HG02981 (cell line): ENCODE results near the gene SPEN.
"Not testable (repeated sequence)": the region's sequence is repeated elsewhere in the genome, so short reads cannot be mapped to it uniquely, and the experiment has no call there.

ENCODE experiments used
- ATAC-seq: cut with Tn5 transposase; IDR thresholded peaks from one replicate; pipeline ENCODE4 v1.9.1; 2021; ENCODE audit warnings: mild to moderate bottlenecking, moderate library complexity; ENCODE audit not compliant: unreplicated experiment

The SPEN gene

DNA sequence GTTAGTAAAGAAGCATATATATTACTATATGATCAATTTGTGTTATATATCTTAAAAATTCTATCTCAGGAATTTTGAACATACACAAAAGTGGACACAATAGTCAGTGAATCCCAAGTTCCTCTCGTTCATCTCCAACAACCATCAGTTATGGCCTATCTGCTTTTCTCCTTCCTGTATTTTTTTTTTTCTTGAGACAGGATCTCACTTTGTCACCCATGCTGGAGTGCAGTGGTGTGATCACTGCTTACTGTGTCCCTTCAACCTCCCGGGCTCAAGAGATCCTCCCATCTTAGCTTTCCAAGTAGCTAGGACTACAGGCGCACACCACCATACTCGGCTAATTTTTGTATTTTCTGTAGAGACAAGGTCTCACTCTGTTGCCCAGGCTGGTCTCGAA, 9.4 kb downstream of the SPEN start:
- no peak for ATAC-seq

DNA sequence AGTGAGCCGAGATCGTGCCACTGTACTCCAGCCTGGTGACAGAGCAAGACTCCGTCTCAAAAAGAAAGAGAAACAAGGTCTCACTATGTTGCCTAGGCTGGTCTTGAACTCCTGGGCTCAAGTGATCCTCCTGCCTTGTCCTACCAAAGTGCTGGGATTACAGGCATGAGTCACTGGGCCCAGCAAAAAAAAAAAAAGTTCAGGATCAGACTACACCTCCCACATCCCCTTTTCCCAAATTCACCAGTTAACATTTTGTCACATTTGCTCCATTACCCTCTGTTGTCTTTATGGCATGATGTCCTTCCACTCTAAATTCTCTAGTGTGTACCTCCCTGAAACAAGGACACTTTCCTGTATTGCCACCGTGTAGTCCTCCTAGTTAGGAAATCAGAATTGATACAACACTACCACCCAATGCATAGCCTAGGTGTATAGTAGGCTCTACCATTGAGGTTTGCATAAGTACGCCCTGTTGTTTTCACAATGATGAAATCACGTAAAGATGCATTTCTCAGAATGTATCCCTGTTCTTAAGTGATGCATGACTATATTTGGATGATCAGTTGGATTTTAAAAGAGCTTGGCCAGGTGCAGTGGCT, 10.7 kb downstream of the SPEN start:
- no peak for ATAC-seq

DNA sequence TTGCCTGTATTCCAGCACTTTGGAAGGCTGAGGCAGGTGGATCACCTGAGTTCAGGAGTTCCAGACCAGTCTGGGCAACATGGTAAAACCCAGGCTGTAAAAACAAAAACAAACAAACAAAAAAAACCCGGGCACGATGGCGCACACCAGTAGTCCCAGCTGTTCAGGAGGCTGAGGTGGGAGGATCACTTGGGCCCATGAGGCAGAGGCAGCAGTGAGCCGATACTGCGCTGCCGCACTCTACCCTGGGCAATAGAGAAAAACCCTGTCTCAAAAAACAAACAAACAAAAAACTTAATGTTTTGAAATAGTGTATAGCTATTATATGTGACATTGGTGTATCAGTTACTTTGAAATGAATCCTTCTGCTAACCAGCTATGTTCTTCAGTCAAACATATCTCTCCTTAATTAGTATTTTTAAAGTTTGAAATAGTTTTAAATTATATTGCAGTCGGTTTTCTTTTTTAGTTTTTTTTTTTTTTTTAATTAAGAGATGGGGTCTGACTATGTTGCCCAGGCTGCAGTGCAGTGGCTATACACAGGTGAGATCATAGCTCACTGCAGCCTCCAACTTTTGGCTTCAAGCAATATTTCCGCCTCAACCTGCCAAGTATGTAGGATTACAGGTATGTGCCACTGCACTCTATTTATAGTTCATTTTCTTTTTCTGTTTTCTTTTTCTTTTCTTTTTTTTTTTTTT, 11.3 kb downstream of the SPEN start:
- ATAC-seq = no peak

DNA sequence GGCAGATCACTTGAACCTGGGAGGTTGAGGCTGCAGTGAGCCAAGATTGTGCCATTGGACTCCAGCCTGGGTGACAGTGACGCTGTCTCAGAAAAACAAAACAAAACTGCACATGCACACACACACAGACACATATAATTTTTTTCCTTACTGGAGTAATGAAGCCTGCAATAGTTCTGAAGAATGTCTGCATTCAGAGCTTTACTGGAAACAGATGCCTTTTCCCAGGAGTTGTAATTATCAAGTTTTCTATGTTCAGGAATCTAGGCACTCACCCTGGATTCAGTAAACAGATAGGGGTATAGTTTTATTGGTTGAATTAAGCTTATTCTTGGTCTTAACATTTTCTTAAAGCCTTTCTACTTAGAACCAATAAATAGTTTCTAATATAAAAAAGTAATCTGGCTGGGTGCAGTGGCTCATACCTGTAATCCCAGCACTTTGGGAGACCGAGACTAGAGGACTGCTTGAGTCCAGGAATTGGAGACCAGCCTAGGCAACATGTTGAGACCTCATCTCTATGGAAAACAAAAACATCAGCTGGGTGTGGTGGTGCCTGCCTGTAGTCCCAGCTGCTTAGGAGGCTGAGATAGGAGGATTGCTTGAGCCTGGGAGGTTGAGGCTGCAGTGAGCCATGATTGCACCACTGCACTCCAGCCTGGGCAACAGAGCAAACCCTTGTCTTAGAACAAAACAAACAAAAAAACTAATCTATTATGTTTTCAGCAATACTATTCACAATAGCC, 15.8 kb downstream of the SPEN start:
- no peak for ATAC-seq

DNA sequence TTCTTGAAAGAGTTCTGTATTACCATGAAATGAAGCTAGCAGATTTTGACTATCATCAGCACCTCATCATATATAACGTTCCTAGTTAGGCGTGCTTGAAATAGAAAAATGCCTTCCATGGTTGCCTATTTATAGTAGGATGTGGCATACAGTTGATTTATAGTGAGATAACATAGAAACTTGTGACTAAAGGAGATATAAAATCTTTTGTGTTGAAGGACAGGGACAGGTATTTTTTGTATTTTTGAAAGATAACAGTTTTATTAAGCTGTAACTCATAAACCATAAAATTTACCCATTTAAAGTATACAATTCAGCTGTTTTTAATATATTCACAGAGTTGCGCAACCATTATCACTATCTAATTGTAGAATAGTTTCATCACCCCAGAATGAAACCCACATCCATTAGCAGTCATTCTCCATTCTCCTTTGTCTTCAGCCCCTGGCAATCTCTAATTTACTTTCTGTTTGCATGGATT, 19.3 kb downstream of the SPEN start:
- no peak for ATAC-seq

DNA sequence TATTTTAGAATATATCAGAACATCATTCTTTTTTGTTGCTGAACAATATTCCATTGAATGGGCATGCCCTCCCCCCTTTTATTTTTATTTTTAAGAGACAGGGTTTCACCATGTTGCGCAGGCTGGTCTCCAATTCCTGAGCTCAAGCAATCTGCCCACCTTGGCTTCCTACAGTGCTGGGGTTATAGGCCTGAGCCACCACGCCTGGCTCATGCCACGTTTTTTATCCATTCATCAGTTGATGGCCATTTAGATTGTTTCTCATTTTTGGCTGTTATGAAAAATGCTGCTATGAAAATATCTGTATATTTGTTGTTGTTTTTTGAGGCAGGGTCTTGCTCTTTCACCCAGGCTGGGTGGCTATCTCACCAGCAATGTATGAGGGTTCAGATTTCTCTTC, 19.8 kb downstream of the SPEN start:
- ATAC-seq = no peak

DNA sequence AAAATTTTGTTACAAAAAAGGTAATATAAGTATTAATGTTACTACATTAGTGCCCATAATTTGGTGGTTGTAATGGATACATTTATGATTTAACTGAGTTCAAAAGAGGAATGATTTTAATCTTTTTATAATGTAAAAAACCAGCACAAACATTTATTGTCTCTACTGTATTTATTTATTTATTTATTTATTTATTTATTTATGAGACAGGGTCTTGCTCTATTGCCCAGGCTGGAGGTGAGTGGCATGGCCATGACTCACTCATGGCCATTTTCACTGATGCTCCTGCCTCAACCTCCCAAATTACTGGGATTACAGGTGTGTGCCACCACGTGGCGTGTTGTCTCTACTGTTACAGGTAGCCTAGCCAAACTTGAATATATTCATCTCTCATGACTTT, 21.9 kb downstream of the SPEN start:
- no peak for ATAC-seq

DNA sequence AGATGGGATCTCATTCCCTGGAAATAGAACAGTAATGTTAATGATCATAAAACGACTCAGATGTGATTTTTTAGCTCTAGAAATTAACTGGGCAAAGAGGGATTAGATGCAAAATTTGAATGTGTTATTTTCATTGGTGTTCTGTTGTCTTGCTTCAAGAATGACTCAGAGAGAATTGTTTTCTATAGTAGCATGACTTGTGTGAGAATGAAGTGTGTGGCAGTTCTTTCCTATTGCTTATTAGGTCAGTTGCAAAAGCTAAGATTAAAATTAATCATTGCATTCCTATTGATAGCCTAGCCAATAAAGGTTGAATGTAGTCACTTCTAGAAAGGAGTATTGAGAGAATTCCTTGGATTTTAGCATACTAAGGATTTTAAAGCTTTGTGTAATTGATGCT, 22.9 kb downstream of the SPEN start:
- ATAC-seq = no peak

DNA sequence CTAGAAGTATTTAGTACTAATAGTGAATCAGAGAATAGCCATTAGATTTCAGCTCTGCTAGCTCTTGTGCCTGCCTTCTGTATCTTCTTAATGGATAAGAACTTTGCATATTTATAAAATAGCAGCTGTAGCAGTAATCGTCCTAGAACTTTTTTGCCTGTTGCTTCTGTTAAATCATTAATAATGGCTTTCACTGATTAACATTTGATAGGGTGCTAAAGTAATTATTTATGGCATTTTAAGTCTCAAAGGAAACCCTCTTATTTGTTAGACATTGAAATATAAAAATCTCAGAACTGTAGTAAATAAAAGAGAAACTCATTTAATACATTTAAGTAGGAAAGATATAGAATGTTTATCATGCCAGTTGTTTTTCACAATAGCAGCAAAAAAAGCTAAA, 27.0 kb downstream of the SPEN start:
- no peak for ATAC-seq

DNA sequence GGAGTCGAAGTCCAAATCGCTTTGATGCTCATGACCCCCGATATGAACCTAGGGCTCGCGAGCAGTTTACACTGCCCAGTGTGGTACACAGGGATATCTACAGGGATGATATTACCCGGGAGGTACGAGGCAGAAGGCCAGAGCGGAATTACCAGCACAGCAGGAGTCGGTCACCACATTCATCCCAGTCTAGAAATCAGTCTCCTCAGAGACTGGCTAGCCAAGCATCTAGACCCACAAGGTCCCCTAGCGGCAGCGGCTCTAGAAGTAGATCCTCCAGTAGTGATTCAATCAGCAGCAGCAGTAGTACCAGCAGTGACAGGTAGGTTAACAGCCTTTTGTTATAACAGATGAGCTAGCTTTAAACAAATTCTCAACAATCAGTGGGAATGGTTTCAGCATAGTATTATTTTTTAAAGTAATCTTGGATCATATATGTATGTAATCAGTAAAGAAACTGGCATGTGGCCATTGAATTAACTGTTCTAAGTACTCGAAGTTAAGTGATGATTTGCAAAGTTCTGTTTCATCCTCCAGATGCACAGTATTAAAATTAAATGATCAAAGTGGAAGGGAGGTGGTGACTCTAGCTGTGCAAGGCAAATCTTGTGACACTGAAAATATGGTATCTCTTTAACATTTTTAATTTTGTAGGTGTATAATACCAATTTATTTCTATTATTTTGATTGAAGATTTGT, 29.0 kb downstream of the SPEN start:
- ATAC-seq = no peak

DNA sequence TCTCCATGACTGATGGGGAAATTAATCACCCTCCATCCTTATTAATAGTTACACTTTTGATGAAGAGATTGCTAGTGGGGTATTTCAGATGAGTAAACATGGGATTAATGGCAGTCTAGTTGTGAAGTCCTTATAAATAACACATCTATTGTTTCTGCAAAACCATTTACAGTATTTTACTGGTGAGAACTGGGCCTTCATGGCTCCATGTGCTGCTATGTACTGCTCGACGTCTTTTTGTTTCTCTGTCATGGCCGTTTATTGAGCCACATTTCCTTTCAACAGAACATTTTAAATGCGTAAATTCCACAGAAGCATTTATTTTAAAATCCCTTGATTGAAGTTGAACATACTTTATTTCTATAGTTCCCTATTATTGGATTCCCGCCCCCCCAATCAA, 34.5 kb downstream of the SPEN start:
- no peak for ATAC-seq

DNA sequence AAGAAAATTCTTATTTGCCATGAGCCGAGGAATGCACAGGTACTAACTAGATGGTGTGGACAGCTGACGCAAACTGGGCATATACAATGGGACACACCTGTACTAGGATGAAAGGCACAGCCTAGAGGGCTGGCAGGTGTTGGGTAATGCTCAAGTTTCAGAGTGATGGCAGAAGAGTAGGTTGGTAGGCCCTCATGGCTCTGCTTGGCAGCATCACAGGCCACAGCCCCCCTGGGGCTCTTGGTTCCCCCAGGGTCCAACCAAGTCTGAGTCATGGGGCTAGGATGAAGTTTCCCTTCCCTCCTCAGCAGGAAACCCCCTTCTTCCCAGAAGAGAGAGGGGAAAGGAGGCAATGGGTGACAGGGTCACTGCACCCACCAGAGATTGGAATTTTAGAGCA, 35.2 kb downstream of the SPEN start:
- no peak for ATAC-seq

DNA sequence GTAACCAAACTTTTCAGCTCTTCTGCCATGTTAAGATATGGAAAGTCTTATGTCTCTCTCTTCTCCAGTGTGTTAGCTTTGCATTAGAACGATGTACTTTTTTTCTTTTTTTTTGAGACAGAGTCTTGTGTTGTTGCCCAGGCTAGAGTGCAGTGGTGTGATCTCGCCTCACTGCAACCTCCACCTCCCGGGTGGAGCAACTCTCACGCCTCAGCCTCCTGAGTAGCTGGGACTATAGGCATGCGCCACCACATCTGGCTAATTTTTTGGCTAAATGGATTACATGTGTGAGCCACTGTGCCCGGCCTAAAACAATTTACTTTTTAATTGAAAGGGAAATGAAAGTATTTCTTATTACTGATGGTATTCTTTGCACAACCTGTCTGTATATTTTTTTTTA, 35.8 kb downstream of the SPEN start:
- ATAC-seq = no peak

DNA sequence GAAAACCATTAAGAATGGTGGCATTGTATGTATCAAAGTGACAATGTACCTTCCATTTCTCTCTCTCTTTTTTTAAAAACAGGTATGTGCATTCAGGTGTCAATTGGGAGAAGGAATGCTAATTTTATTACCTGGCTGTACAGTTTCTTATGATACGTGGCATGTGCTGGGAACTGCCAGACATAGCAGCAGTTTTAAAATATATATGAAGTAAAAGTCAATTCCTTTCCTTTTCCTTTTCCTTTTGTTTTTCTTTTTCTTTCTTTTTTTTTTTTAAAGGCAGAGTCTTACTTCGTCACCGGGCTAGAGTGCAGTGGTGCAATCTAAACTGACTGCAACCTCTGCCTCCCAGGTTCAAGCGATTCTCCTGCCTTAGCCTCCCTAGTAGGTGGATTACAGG, 37.0 kb downstream of the SPEN start:
- no peak for ATAC-seq

DNA sequence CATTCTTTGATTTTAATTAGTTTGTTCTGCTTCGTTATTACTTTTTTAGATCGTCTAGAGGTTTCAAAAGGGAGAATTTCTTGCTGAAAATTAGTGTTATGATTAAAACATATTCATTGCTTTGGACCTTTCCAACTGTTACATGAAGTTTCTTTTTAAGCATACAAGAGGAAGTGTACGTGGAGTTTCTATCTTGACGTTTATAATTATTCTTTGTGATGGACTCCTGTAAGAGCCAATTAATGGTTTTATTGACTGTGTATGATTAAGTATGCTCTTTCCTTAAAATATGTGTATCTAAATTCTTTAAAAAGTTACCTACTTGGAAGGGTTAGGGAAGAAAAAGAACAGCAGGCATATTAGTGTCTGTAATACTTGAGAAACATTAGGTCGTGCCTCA, 37.8 kb downstream of the SPEN start:
- no peak for ATAC-seq

DNA sequence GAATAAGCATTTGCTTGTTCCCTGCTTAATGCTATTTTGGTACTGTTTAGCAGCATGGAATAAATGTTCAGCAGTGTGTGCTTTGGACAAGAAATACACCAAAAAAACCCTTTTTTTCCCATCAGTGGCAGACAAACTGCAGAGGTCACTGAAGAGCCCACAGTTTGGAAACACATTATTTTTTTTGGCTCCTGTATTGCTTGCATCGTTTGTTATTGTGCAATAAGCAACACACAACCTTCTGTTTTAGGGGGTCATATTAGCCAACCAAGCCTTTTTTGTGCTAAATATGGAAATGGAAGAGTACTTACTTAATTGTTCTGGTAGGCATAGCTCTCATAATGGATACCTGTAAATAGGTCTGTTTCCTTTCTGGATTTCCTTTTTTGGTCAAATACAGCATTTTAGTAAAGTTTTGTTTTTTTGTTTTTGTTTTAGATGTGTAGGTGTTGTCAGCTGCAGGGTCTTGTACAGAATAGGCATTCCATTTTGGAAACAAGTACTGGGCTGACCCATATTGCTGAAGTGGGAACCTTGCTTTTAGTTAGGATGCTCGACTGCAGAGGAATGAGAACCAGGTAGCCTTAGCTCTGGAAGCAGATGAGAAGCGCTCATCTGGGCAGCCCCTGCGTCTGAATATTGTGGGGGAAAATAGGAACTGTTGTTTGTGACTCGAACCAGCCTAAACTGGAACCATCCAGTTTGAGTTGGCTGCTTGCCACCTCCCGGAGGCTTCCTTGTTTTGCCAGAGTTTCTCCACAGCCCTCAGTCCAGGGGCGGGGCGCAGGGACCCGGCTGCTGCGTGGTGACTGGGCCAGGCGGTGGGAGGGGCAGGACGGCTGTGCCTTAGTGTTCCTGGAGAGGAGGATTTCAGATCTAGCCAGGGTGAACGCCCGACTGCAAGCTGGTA, 38.4 kb downstream of the SPEN start:
- ATAC-seq = peak; percentile 51

DNA sequence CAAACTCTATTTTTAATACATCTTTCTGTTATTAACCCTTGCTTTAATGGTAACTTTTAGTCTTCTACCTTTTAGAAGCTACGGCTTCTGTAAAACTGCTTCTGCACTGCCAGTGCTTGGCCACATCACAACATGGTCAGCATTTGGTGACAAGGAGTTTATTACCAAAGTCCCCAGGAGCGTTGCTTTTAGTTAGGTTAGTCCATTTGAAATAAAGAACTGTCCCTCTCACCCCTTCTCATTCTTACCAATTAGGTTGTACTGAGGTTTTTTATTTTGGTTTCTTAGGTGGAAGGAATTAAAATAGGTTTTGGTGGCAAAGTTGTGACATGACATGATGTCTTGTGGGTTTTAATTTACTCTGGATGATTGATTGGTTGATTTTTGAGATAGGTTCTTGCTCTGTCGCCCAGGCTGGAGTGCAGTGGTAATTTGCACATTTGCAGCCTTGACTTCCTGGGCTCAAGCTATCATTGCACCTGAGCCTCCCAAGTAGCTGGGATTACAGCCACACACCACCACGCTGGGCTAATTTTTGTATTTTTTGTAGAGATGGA, 39.2 kb downstream of the SPEN start:
- ATAC-seq = no peak

DNA sequence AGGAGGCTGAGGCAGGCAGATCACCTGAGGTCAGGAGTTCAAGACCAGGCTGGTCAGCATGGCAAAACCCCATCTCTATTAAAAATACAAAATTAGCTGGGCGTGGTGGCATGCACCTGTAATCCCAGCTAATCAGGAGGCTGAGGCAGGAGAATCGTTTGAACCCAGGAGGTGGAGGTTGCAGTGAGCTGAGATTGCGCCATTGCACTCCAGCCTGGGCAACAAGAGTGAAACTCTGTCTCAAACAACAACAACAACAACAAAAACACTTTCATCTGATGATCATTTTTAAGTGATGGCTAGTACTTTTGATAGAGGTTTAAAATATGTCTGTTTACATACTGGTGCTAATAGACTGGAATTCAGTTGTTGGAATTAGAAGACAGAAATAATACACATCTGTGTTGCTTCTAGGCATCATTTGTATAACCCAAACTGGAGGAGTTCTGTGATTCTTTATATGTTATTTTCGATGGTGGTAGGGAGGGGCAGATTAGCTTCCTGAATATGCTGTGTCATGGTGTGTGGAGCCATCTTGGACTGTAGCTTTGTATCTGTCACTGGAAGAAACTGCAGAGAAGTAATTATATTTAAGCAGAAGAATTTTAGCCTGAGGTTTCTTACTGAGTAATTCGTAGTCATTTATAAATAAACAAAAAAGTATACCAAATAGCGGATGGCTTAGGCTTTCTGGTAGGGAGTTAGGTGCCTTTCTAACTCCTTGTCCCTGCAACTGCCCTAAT, 45.5 kb downstream of the SPEN start:
- ATAC-seq = not testable (repeated sequence)

DNA sequence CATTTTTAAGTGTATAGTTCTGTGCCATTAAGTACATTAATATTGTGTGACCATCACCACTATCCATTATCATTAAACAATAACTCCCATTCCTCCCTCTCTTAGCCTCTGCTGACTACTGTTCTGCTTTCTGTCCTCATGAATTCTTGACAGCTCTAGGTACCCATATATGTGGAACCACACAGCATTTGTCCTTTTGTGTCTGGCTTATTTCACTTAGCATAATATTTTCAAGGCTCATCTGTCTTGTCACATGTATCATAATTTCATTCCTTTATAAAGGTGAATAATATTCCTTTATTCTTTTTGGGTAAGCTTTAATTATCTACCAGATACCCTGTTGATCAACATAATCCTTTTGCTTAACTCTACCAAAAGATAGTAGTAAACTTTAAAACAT, 47.7 kb downstream of the SPEN start:
- no peak for ATAC-seq
